GM12878 (cell line): ENCODE measurements around the gene MEIOB. TPM values are rescaled to one million over a fixed set of nuclear protein-coding genes. Genes with fewer than 3 reads are reported as not detected.

Experiments used
- ATAC-seq: fragments of 200-7000 bp; cut with Tn5 transposase; 3 replicates; pipeline ENCODE4 v1.9.1; 2020; ENCODE audit warnings: mild to moderate bottlenecking, moderate library complexity
- BruUV-seq: library from RNA; stranded (reverse); fragments of 400-500 nt; replicated peaks from 2 replicates; lab custom pipeline; 2021; lab: Mats Ljungman, UMichigan
- CTCF ChIA-PET: fragments of 300-600 bp; sonication (Branson Sonifier 250); formaldehyde crosslinking; extraction: SDS; loops from one replicate; lab custom pipeline; 2021; ENCODE audit warnings: inconsistent platforms; lab: Yijun Ruan, JAX
- POLR2A ChIA-PET: fragments of 350-600 bp; formaldehyde crosslinking; extraction: SDS; loops from one replicate; lab custom pipeline; 2021; ENCODE audit warnings: inconsistent platforms; lab: Charles Lee
- RAD21 ChIA-PET: fragments of 300-600 bp; sonication (Branson Sonifier 250); formaldehyde crosslinking; loops from one replicate; lab custom pipeline; 2023; ENCODE audit warnings: antibody characterized with exemption; ENCODE audit not compliant: unreplicated experiment; lab: Charles Lee
- SMC1A ChIA-PET: fragments of 300-600 bp; sonication (Branson Sonifier 250); formaldehyde crosslinking; loops from one replicate; lab custom pipeline; 2023; ENCODE audit not compliant: unreplicated experiment, uncharacterized antibody; lab: Charles Lee
- DNase-seq: peaks from one replicate; pipeline ENCODE4 v3.0.0-alpha.2; 2011; ENCODE audit warnings: low read depth, low spot score
- FAIRE-seq: peaks from 3 replicates; lab custom pipeline; 2011; peaks lifted over from hg19 to GRCh38; lab: Jason Lieb, UNC
- H2AFZ ChIP-seq: 2 replicates; pipeline ENCODE4 v1.6.0; 2011; ENCODE audit warnings: low read depth, low read length, control low read depth; ENCODE audit not compliant: control insufficient read depth
- H3K27ac ChIP-seq: 2 replicates; pipeline ENCODE4 v1.5.1; 2011; ENCODE audit warnings: control low read depth; ENCODE audit not compliant: control insufficient read depth, insufficient read depth
- H3K27me3 ChIP-seq, 2 experiments: replicated peaks in 1 of 2; 2 replicates each; pipeline versions ENCODE4 v1.6.0 to v1.6.1; 2011; ENCODE audit warnings: low read length in 1 of 2; ENCODE audit not compliant: control insufficient read depth in 2 of 2, insufficient read depth in 2 of 2
- H3K36me3 ChIP-seq, 2 experiments: 2 replicates each; pipeline ENCODE4 v1.5.1; 2011; ENCODE audit warnings: low read length in 1 of 2; ENCODE audit not compliant: control insufficient read depth in 2 of 2, insufficient read depth in 2 of 2
- H3K4me1 ChIP-seq: 2 replicates; pipeline ENCODE4 v1.6.1; 2011; ENCODE audit warnings: mild to moderate bottlenecking, low read length, moderate library complexity, mixed read lengths; ENCODE audit not compliant: control insufficient read depth, insufficient read depth
- H3K4me2 ChIP-seq: 2 replicates; pipeline ENCODE4 v1.6.0; 2011; ENCODE audit warnings: control low read depth; ENCODE audit not compliant: control insufficient read depth, insufficient read depth
- H3K4me3 ChIP-seq: fragments of 200-600 bp; sonication (generic); 2 replicates; pipeline ENCODE4 v1.5.1; 2016
- H3K79me2 ChIP-seq: 2 replicates; pipeline ENCODE4 v1.6.0; 2011; ENCODE audit warnings: low read length; ENCODE audit not compliant: control insufficient read depth, insufficient read depth
- H3K9ac ChIP-seq: 2 replicates; pipeline ENCODE4 v1.8.0; 2011; ENCODE audit warnings: low read length, control low read depth, mixed read lengths; ENCODE audit not compliant: control insufficient read depth, insufficient read depth
- H3K9me3 ChIP-seq: replicated peaks from 3 replicates; pipeline ENCODE4 v1.5.1; 2011; ENCODE audit warnings: mild to moderate bottlenecking, low read length; ENCODE audit not compliant: control insufficient read depth, insufficient read depth
- H4K20me1 ChIP-seq: 2 replicates; pipeline ENCODE4 v1.6.0; 2011; ENCODE audit not compliant: control insufficient read depth, insufficient read depth
- ATF2 ChIP-seq: IDR thresholded peaks from 2 replicates; pipeline ENCODE4 v1.6.1; 2012; ENCODE audit warnings: low read length, inconsistent platforms
- DPF2 ChIP-seq: fragments of 450-650 bp; IDR thresholded peaks from 2 replicates; pipeline ENCODE4 v1.6.1; 2017; ENCODE audit warnings: mild to moderate bottlenecking
- EGR1 ChIP-seq, 2 experiments: IDR thresholded peaks; 1 replicate in 1 of 2; 2 replicates in 1 of 2; pipeline ENCODE4 v1.6.1; 2011 to 2012; ENCODE audit warnings: low read depth in 2 of 2, low read length in 2 of 2, borderline replicate concordance in 1 of 2, mild to moderate bottlenecking in 1 of 2, moderate library complexity in 1 of 2
- EP300 ChIP-seq, 2 experiments: fragments of 150-350 bp in 1 of 2; IDR thresholded peaks; 2 replicates each; pipeline ENCODE4 v1.6.1; 2011 to 2012; ENCODE audit warnings: low read depth in 2 of 2, low read length in 2 of 2, borderline replicate concordance in 1 of 2, improper control_type of control experiment in 1 of 2, inconsistent platforms in 1 of 2; ENCODE audit not compliant: control insufficient read depth in 1 of 2
- HDAC6 ChIP-seq: fragments of 200-600 bp; sonication (generic); IDR thresholded peaks from one replicate; pipeline ENCODE4 v1.8.0; 2017; ENCODE audit warnings: antibody characterized with exemption; ENCODE audit not compliant: unreplicated experiment
- NFXL1 ChIP-seq: fragments of 450-650 bp; IDR thresholded peaks from 2 replicates; pipeline ENCODE4 v1.6.1; 2017; ENCODE audit warnings: antibody characterized with exemption, mild to moderate bottlenecking, borderline replicate concordance
- NR2C1 ChIP-seq: fragments of 450-650 bp; IDR thresholded peaks from 2 replicates; pipeline ENCODE4 v1.6.1; 2017; ENCODE audit warnings: antibody characterized with exemption, mild to moderate bottlenecking, moderate library complexity
- TCF3 ChIP-seq: IDR thresholded peaks from 2 replicates; pipeline ENCODE4 v1.6.1; 2012; ENCODE audit warnings: low read depth, mild to moderate bottlenecking, low read length, borderline replicate concordance; ENCODE audit not compliant: insufficient read depth
- YBX1 ChIP-seq: fragments of 450-650 bp; IDR thresholded peaks from 2 replicates; pipeline ENCODE4 v1.6.1; 2016; ENCODE audit warnings: antibody characterized with exemption
- ZNF24 ChIP-seq: fragments of 450-650 bp; IDR thresholded peaks from 2 replicates; pipeline ENCODE4 v1.6.1; 2017; ENCODE audit warnings: antibody characterized with exemption, mild to moderate bottlenecking
- ZNF687 ChIP-seq: fragments of 450-650 bp; IDR thresholded peaks from 2 replicates; pipeline ENCODE4 v1.6.1; 2017; ENCODE audit warnings: mild to moderate bottlenecking, moderate library complexity
- ZZZ3 ChIP-seq: IDR thresholded peaks from 2 replicates; pipeline ENCODE4 v1.6.1; 2011; ENCODE audit warnings: low read depth; ENCODE audit not compliant: control insufficient read depth, insufficient read length
- WGBS: methylation state at CpG from one replicate; pipeline ENCODE4 v1.1.6; 2016; ENCODE audit warnings: low lambda C conversion rate; ENCODE audit not compliant: insufficient replicate concordance, insufficient coverage; ENCODE audit errors: missing lambda C conversion rate; 5-methylcytosine and 5-hydroxymethylcytosine counted together
- in situ Hi-C: fragments of 300-500 bp; cut with MboI; formaldehyde crosslinking; loops from 9 replicates; pipeline ENCODE4 v1.14.3; 2018; ENCODE audit warnings: mixed read lengths
- intact Hi-C: fragments of 100-400 bp; cut with micrococcal nuclease; formaldehyde crosslinking; loops from one replicate; pipeline ENCODE4 v1.14.2; 2022; ENCODE audit not compliant: unreplicated experiment
- polyA plus RNA-seq, 11 experiments: library from polyadenylated mRNA; depleted of rRNA in 4 of 11; unstranded in 6 of 11; stranded (reverse) in 5 of 11; fragments of >200 nt; fragmentation: Nextera tagmentation in 4 of 11; fragmentation: Illumina TruSeq in 1 of 11; extraction: Ambion mirVana in 4 of 11; extraction: Trizol in 1 of 11; gene quantifications; 1 replicate in 1 of 11; 2 replicates in 10 of 11; pipeline versions ENCODE4 v1.2.1 to v1.2.3, GENCODE V29; 2011 to 2016; ENCODE audit warnings: inconsistent platforms in 2 of 11, missing spikeins in 2 of 11, low read depth in 1 of 11
- total RNA-seq, 4 experiments: library from RNA; depleted of rRNA in 3 of 4; stranded (reverse); fragments of >200 nt in 3 of 4; fragmentation: Illumina TruSeq in 1 of 4; extraction: Trizol in 1 of 4; gene quantifications; 2 replicates each; pipeline versions ENCODE4 v1.2.1 to v1.2.3, GENCODE V29; 2013 to 2021

The MEIOB gene
- total and polyA plus RNA-seq, 10 of the 15 experiments (the other 5 are each of a cell fraction or from before 2014, with no cell fraction given), result 0.04 to 0.26 (median 0.09) TPM; not detected in 5

- H3K27ac ChIP-seq, result no peak overlapping the region
- H2AFZ ChIP-seq, result no peak overlapping the region
- no peaks in the 10 kb centered on the region for H4K20me1 ChIP-seq
- BruUV-seq, result no TSS peak
- TF ChIP-seq EP300 (IDR thresholded peaks at IDR 0.05; ENCODE audit: borderline replicate concordance in 1 of 2, control insufficient read depth in 1 of 2, low read depth in 2 of 2, low read length in 2 of 2) (no peak), DPF2 (no peak), ZNF24 (no peak), ATF2 (no peak), ZNF687 (no peak), ZZZ3 (no peak), NR2C1 (no peak), NFXL1 (no peak), EGR1 (IDR thresholded peaks at IDR 0.05; ENCODE audit: borderline replicate concordance in 1 of 2, low read depth in 2 of 2, low read length in 2 of 2) (no peak), TCF3 (no peak), HDAC6 (no peak), YBX1 (no peak)
- CTCF ChIA-PET, result no interaction called here
- no peak overlapping the region for H3K9ac ChIP-seq
- POLR2A ChIA-PET, result no interaction called here
- in situ Hi-C loops, result no loop called here
- H3K4me2 ChIP-seq, result no peak overlapping the region
- no peaks in the 10 kb centered on the region for H3K27me3 ChIP-seq
- FAIRE-seq, result no peak
- H3K79me2 ChIP-seq, result peaks cover 15% of the 10 kb centered on the region
- H3K4me3 ChIP-seq, result no peak overlapping the region
- RAD21 ChIA-PET, result no interaction called here
- SMC1A ChIA-PET, result no interaction called here
- peaks cover 7 to 8% of the 10 kb centered on the region in 2 experiments; a peak in 3 of 4 replicates for H3K36me3 ChIP-seq
- peaks cover 6% of the 10 kb centered on the region; the same call in 1 of the 2 replicates for H3K4me1 ChIP-seq
- H3K9me3 ChIP-seq, result no peaks in the 10 kb centered on the region
- DNase-seq, result no peak
- 89% methylated on average over 12 of the region's 14 CpGs for WGBS
- ATAC-seq, result no peak
- intact Hi-C loops, result no loop called here
Observed at GRCh38 chr16:1785846-1786170, 86.2 kb downstream of the MEIOB start.
